Dermis blood vessel endothelial cell (primary cell): Measurements from ENCODE around the gene ACE. TPM values are rescaled to one million over a fixed set of nuclear protein-coding genes. Genes with fewer than 3 reads are reported as not detected.

Source experiments
- DNase-seq: peaks from one replicate; pipeline ENCODE4 v3.0.0; 2010
- total RNA-seq: library from RNA; depleted of rRNA; stranded (reverse); fragments of >200 nt; gene quantifications from 2 replicates; pipeline ENCODE4 v1.2.3, GENCODE V29; 2014

The ACE gene
- total RNA-seq, 1 donor from 2014 or later: 366 TPM

DNA sequence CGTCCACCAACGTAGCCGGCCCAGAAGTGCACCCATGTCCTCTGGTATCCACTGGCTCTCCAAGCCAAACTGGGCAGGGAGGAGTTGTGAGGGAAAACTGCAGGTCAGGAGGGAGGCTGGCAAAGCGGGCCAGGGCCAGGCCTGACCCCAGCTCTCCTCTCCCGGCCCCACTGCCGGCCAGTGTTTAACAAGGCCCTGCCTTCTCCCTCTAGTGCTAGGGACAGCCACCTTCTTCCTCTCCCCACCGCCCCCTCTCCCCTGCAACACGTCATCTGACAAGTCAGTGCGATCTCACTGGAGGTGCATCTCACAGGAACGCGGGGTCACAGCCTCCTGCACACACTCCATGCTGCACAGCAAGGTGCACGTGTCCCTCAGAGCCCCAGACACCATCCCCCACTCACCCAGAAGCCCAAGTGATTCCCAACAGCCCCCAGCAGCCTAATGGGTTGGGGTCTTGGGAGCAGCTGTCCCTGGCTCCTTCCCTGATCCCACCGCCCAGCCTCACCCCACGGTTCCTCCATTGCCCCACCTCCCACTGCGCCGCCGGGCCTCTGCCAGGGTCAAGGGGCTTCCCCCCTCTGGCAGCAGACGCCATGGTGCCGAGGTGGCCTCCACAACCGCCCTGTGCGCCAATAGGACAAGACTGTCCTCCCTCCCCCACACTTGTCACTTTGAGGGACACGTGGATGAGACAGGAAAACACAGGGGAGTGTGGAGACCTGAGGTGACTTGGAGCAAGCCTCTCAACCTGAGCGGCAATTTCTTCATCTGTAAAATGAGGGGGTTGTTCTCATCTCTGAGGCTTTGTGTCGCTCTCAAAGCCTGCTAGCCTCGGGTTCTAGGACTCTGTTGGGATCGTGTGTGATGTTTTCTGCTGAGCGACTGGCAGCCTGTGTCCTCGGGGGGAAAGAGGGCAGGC, 1.1 kb upstream of the ACE start:
- no peak for DNase-seq

DNA sequence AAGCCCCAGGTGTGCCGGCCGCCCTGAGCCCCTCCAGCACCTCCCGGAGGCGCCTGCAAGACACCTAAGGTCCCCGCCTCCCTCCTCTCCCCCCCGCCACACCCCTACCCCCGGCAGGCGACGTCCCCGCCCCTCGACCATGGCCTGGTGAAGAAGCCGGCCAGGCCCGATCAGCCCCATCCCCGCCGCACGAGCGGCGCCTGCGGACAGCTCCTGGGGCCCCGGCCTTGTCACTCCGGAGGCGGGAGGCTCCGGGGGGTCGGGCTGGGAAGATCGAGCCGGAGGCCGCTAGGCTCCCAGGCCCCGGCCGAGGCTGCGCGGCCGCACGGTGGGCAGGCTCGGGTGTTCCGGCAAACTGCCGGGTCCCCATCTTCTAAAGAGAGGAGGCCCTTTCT, 405 bp upstream of the ACE start:
- peak; percentile 40 for DNase-seq

DNA sequence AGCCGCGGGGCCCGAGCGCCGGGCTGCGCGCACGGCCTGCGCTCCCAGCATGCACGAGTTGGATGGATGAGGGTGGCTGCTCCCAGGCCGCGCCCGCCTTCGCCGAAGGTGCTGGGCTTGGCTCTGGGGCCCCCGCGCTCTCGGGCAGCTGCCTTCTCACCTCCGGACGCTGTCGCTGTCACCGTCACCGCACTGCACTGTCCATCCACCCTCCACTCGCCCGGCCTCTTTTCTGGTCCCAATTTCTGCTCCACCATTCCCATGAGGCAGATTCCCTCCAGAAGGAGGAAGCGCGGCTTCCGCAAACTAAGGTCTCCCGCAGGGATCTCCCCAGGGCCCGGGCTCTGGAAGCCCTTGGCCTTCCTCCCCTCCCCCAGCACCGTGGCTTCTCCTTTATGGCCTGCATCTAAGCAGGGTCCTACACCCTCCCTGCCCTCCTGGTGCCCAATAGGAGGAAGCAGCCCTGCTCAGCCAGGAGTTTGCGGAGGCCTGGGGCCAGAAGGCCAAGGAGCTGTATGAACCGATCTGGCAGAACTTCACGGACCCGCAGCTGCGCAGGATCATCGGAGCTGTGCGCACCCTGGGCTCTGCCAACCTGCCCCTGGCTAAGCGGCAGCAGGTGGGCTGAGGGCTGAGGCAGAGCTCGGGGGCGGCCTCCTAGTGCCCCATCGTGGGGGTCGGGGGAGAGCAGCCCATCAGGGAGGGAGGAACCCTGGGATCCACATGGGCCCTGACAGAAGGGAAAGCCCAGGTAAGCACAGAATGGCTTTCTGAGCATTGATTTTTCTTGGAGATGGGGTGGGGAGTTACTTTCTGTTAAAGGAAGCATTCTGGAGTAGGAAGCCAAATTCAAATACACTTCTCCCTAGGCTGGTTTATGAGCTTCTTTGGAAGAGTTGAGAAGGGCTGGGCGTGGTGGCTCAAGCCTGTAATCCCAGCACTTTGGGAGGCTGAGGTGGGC, 899 bp downstream of the ACE start:
- peak; percentile 24 for DNase-seq

DNA sequence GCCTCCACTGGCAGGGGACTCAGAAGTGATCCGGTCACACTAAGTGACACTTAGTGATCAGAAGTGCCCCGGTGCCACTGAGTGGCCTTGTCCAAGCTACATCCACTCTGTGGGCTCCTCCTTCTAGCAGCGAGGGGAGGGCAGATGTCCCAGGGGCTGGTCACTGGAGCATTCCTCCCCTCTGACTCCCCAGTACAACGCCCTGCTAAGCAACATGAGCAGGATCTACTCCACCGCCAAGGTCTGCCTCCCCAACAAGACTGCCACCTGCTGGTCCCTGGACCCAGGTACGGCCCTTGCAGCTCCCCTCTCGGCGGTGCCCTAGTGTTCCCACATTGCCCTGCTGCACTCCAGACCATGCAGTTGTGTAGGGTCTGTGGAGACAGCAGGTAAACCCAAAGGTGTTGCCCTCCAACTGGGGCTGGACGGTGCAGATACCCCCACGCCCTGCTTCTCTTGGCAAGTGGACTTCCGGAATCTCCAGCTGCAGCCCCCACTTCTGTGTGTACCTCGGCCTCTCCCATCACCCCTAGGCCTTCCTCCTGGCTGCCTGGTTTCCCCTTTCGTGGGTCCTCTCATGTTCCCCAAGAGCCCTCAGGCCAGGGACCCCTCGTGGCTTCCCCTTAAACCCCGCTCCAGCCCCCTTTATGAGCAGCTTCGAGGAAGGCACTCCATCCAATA, 2.1 kb downstream of the ACE start:
- peak; percentile 94 for DNase-seq

DNA sequence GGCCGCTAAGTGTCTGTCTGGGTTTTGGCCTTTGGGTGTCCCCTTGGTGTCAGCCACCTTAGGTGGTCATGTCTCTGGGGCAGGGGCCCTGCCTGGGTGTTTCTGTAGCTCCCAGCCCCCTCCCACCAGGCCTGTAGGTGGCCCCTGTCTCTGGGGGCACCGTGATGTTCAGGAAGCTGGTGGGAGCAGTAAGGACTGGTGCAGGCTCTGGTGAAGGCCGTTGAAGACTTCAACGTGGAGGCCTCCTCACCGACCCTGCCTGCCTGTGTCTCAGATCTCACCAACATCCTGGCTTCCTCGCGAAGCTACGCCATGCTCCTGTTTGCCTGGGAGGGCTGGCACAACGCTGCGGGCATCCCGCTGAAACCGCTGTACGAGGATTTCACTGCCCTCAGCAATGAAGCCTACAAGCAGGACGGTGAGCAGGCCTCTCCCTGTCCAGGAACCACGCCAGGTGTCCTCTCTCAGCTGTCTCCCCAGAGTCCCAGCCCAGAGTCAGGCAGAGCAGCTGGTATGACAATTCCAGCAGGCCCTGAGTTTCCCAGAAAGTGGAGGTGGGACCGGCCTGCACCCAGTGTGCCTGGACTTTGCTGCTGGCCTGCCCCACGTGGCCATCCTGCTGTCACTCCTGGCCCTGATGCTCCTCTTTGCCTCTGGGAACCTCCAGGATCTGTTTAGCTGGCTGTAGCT, 2.8 kb downstream of the ACE start:
- no peak for DNase-seq

DNA sequence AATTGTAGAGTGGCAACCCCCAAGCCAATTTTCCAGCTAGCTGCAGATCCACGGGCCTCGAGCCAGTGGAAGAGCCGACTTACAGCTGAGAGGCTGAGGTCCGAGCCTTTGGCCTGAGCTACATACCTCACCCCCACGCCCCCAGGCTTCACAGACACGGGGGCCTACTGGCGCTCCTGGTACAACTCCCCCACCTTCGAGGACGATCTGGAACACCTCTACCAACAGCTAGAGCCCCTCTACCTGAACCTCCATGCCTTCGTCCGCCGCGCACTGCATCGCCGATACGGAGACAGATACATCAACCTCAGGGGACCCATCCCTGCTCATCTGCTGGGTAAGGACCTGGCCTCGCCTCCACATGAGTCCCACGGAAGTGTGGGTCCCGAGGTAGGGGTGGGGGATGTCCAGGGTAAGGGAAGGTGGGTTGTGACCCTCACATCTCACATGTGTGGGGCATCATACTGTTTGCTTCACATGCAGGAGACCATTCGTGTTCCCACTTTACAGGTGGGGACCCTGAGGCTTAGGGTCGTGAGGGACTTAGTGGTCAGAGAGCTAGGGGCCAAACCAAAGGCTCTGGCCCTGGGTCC, 3.4 kb downstream of the ACE start:
- DNase-seq: no peak

DNA sequence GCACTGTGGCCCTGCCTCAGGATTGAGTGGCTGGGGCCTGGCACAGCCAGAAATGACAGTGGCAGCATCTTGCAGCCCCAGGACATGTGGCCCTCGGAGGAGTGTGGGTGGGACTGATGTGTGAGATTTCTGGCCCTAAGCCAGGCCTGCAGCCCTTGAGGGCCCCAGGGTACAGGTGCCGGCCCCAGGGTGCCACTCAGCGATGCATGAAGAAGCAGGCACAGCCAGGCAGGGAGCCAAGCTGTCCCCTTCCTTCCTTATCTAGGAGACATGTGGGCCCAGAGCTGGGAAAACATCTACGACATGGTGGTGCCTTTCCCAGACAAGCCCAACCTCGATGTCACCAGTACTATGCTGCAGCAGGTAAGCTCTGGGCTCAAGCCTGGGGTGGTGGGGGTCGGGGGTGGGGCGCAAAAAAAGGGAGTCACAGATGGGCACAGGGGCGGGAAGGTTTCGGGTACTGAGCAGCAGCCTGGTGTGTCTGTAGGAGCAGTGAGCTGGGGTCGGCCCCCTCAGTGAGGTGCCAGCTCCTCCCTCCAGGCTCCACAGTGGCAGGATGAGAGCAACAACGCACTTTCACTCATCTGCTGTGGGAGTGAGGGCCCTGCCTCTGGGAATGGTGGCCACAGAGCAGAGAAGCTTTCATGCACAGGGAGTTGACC, 4.1 kb downstream of the ACE start:
- DNase-seq: no peak

DNA sequence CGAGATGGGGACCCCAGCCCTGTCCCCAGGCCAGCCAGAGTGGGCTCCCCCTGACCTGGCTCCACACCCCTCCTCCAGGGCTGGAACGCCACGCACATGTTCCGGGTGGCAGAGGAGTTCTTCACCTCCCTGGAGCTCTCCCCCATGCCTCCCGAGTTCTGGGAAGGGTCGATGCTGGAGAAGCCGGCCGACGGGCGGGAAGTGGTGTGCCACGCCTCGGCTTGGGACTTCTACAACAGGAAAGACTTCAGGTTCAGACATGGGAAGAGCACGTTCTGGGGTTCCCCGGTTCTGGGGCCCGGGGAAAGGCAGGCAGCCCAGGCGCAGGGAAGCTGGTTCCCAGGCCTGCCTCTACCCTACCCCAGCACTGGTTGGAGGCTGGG, 4.6 kb downstream of the ACE start:
- DNase-seq: no peak

DNA sequence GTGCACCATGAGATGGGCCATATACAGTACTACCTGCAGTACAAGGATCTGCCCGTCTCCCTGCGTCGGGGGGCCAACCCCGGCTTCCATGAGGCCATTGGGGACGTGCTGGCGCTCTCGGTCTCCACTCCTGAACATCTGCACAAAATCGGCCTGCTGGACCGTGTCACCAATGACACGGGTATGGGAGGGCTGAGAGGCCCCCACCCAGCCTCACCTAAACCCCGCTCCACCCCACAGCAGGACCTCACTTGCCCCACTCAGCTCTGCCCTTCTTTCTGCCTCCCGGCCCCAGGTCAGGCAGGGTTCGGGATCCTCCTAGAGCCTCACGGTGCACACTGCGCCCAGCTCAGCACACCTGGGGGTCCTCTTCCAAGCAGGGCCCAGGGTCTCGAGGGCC, 5.6 kb downstream of the ACE start:
- no peak for DNase-seq

DNA sequence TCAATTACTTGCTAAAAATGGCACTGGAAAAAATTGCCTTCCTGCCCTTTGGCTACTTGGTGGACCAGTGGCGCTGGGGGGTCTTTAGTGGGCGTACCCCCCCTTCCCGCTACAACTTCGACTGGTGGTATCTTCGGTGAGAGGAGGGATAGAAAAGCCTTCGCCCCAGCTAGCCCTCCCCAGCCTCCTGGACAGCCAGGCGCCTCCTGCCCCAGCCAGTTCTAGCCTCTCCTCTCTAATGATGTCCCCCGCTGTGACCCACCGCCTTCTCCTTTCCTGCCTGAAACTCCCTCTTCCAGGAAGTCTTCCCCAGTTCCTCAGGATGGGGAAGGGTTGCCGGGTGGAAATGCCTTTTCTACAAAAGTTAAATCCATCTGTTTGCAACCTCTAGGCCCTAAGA, 6.2 kb downstream of the ACE start:
- DNase-seq: no peak

DNA sequence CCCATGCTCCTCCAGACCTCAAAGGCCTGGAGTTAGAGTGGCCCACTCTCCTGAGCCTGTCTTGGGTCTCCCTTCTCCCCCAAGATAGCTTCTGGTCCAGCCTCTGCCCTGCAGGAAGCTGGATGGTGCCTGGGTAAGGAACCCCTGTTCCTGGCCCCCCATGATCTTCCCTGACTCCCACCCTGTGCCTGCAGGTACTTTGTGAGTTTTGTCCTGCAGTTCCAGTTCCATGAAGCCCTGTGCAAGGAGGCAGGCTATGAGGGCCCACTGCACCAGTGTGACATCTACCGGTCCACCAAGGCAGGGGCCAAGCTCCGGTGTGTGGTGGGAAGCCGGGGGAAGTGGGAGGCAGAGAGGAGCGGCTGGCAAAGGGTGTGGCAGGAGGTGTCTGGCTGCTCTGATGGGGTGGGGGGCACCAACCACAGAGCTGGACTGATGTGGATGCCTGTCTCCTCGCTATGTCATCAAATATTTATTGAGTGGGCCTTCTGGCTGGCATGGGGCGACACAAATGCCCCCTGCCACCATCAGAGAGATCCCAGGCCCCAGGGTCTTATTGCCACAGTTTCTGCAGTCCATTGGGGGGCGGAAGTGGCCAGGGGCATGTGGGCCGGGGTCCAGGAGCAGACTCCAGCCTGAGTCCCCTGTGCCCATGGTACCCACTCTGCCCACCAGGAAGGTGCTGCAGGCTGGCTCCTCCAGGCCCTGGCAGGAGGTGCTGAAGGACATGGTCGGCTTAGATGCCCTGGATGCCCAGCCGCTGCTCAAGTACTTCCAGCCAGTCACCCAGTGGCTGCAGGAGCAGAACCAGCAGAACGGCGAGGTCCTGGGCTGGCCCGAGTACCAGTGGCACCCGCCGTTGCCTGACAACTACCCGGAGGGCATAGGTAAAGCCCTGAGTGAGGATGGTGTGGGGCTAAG, 7.1 kb downstream of the ACE start:
- DNase-seq: no peak

DNA sequence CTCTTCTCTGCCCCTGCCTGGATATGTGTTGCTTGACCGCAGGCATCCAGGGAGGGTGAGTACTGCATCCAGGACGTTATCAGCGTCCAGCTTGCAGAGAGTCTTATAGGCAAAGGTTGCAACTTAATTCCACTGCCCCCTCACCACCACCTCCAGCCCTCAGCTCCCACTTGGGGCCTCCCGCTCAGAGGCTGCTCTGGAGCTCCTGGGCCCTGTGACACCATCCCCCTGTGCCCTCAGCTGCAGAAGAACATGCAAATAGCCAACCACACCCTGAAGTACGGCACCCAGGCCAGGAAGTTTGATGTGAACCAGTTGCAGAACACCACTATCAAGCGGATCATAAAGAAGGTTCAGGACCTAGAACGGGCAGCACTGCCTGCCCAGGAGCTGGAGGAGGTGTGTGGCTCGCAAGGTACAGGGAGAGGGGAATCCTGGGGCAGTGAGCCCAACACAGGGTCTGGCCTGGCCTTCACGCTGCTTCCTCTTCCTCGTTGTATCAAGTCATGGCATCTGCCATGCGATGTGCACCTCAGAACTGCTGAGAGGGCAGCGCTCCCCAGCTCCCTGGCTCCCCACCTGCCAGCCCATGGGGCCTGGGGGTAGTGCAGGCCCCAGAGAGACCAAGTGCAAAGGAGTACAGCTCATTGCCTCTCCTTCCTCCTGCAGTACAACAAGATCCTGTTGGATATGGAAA, 9.6 kb downstream of the ACE start:
- no peak for DNase-seq

DNA sequence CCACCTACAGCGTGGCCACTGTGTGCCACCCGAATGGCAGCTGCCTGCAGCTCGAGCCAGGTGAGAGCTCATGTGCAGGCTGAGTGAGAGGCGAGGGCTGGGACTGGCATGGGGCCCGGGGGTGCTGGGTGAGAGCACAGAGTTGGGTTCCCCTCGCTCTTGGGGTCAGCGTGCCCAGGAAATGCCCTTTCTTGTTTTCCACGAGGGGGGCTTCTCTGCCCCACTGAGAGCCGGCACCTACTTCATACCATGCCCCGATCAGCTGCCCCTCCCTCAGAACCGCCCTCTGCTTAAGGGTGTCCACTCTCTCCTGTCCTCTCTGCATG, 10.1 kb downstream of the ACE start:
- no peak for DNase-seq

DNA sequence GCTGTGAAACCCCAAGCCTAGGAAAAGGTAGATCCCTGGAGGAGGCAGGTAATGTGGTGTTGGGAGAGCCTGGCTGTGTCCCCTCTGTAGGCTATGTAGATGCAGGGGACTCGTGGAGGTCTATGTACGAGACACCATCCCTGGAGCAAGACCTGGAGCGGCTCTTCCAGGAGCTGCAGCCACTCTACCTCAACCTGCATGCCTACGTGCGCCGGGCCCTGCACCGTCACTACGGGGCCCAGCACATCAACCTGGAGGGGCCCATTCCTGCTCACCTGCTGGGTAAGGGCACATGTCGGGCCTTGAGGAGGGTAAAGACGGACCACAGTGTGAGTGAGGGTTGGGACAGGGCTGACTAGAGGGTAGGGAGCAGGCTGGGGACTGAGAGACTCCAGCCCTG, 12.0 kb downstream of the ACE start:
- no peak for DNase-seq

DNA sequence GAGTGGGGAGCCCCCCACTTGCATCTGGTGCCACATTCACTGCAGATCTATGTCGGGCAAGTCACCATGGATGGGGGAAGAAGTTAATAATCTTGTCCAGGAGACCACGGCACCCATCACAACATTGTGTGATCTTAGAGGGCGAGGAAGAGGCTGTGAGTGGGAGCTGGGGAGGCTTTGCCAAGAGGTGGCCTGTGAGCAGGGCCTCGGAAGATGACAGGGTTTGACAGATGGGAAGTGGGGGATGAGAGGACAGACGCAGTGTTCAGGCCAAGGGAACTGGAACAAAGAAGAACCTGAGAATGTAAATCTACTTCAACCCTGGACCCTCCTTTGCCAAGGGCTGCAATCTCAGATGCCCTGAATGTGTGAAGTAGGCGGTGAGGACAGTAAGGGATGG, 12.4 kb downstream of the ACE start:
- DNase-seq: no peak

DNA sequence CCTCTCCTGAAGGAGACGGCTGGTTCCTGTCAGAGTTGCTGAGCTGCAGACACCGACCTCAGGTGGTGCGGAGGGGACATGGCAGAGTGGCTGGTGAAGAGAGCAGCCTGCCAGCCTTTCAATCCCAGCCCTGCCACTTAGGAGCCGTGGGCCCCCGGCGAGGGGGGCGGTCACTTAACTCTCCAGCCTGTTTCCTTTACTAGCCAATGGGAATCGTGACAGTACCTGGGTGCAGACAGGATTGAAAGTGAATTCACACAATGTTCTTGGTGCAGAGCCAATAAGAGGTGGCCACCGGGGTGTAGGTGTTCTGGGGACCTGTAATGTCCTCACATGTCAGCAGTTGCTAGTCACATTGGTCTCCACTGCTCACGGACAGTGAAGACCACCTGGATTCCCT, 13.5 kb downstream of the ACE start:
- no peak for DNase-seq

DNA sequence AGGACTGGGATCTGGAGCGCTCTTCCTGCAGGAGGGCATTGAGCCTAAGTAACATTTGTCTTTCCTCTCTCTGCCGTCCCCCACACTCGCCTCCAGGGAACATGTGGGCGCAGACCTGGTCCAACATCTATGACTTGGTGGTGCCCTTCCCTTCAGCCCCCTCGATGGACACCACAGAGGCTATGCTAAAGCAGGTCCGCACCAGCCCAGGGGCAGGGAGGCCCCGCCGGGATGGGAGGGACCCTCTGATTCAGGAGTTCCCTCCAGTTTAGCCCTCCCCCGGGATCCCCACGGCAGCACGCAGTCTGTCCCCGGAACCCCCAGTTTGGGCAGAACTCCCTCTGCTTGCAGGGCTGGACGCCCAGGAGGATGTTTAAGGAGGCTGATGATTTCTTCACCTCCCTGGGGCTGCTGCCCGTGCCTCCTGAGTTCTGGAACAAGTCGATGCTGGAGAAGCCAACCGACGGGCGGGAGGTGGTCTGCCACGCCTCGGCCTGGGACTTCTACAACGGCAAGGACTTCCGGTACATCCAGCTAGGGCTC, 14.1 kb downstream of the ACE start:
- no peak for DNase-seq

DNA sequence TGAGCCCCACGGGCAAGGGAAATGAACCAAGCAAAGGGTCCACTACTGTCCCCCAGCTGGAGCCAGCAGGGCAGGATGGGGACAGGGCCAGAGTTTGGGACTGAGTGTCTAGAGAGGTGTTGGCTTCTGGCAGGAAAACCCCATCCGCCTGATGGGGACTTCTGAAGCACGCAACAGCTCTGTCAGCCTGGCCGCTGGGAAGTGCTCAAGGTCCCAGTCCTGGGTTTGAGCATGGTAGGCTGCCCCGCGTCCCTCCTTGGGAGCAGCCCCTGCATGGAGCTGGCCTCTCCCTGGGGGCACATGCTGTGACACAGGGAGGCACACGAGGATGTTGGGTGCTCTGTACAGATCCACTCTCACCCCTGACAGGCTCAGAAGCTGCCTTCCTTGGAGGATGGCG, 14.6 kb downstream of the ACE start:
- DNase-seq: no peak

DNA sequence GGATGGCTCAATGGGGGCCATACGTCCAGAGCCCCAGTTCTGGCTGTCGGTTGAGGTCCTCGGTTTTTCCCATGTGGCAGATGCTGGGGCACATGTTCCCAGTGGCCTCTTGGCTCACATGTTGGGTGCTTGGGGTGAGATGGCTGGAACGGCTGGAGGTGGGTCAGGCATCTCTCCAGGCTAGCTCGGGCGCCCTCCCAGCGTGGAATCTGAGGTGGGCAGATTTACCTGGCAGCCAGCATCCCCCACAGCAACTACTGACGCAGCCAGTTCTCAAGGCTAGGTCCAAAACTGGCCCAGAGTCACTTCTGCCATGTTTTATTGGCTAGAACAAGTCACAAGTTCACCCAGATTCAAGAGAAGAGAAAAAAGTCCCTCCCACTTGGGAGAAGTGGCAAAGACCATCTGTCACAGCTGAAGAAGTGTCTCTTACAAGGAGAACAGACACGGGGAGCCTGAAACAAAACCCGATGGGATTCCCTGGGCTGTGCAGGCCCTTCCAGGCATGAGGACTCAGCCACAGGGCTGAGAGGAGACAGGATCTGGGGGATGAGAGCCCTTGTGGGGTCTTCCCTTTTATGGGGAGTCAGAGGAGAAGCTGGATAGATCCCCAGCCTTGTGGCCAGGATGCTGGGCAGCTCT, 15.2 kb downstream of the ACE start:
- no peak for DNase-seq
